ENCODE data around the gene MMP24.
A peak's percentile ranks its signal among the peaks of the same experiment; 100 is the strongest.

DNA sequence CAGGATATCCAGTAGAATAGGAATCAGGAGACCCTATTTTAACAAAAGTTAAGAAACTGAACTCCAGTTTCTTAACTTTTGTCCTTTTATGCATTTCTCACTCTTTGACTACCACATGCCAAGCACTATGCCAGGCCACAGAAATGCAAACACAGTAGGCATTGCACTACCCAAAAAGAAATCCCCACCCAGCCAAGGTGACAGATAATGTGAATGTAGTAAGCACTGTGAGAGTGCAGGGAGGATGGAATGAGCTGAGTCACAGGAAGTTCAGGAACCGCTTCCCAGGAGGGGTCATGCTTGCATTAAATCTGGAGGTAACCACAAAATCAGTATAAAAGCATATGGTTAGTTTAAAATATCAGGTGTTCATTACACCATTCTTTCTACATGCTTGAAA is 85.8 kb downstream of the MMP24 start:
- TF ChIP-seq, protein P1, sequence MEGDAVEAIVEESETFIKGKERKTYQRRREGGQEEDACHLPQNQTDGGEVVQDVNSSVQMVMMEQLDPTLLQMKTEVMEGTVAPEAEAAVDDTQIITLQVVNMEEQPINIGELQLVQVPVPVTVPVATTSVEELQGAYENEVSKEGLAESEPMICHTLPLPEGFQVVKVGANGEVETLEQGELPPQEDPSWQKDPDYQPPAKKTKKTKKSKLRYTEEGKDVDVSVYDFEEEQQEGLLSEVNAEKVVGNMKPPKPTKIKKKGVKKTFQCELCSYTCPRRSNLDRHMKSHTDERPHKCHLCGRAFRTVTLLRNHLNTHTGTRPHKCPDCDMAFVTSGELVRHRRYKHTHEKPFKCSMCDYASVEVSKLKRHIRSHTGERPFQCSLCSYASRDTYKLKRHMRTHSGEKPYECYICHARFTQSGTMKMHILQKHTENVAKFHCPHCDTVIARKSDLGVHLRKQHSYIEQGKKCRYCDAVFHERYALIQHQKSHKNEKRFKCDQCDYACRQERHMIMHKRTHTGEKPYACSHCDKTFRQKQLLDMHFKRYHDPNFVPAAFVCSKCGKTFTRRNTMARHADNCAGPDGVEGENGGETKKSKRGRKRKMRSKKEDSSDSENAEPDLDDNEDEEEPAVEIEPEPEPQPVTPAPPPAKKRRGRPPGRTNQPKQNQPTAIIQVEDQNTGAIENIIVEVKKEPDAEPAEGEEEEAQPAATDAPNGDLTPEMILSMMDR (IDR thresholded peaks at IDR 0.05), result no peak
- TF ChIP-seq EP300 (IDR thresholded peaks at IDR 0.05), result no peak
- peak in 1 of 3 donors; percentile 58 for TF ChIP-seq POLR2AphosphoS5 (IDR thresholded peaks at IDR 0.05)
